Suprapubic skin (tissue), 4 donors: ENCODE measurements around the gene SSTR4.

Experiments
- EP300 ChIP-seq: sonication (generic); formaldehyde crosslinking; IDR thresholded peaks from one replicate; pipeline ENCODE4 v1.6.1; 2017; ENCODE audit warnings: antibody characterized with exemption
- POLR2A ChIP-seq, 2 donors: fragments of 450-650 bp; IDR thresholded peaks; one replicate each; pipeline ENCODE4 v1.6.1; 2017; ENCODE audit warnings: antibody characterized with exemption in 2 of 2, mild to moderate bottlenecking in 2 of 2, moderate library complexity in 2 of 2
- POLR2AphosphoS5 ChIP-seq, 3 donors: sonication (generic); formaldehyde crosslinking; IDR thresholded peaks; one replicate each; pipeline ENCODE4 v1.6.1; 2017; ENCODE audit warnings: antibody characterized with exemption in 3 of 3
- TF ChIP-seq, protein P1 (sequence below), 2 donors: fragments of 200-600 bp in 1 of 2; fragments of 450-650 bp in 1 of 2; sonication (generic) in 1 of 2; IDR thresholded peaks; one replicate each; pipeline ENCODE4 v1.5.1; 2016 to 2019; ENCODE audit warnings: antibody characterized with exemption in 2 of 2, mild to moderate bottlenecking in 1 of 2, moderate library complexity in 1 of 2

DNA sequence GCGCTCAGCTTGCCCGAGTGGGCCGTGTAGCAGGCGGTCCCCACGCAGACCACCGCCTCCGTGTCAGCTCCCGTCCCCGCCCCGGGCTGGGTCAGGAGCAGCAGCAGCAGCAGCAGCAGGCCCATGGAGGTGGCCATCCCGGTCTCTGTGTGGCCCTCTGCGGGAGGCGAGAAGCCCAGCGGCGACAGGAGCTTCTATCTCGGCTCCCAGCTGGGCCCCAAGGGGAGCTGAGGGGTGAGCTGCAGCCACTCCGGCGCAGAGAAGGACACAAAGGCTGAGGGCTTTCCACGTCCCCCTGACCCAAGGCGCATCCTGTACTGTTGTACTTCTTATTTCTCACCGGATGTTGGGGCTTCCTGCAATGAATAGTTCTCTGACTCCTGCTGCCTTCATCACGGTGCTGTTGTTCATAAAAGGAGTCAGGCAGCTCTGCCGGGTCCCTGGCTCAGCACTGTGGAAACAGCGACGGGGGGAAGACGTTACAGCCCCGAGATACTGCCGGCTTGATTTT is 51.0 kb downstream of the SSTR4 start, which contains the start of gene CD93:
- TF ChIP-seq POLR2AphosphoS5 (IDR thresholded peaks at IDR 0.05) (no peak), POLR2A (IDR thresholded peaks at IDR 0.05) (no peak), EP300 (no peak)
- TF ChIP-seq, protein P1, sequence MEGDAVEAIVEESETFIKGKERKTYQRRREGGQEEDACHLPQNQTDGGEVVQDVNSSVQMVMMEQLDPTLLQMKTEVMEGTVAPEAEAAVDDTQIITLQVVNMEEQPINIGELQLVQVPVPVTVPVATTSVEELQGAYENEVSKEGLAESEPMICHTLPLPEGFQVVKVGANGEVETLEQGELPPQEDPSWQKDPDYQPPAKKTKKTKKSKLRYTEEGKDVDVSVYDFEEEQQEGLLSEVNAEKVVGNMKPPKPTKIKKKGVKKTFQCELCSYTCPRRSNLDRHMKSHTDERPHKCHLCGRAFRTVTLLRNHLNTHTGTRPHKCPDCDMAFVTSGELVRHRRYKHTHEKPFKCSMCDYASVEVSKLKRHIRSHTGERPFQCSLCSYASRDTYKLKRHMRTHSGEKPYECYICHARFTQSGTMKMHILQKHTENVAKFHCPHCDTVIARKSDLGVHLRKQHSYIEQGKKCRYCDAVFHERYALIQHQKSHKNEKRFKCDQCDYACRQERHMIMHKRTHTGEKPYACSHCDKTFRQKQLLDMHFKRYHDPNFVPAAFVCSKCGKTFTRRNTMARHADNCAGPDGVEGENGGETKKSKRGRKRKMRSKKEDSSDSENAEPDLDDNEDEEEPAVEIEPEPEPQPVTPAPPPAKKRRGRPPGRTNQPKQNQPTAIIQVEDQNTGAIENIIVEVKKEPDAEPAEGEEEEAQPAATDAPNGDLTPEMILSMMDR (IDR thresholded peaks at IDR 0.05), result no peak
